CD4-positive, alpha-beta T cell treated with Interleukin-17A for 4 hours (primary cell): Measurements from ENCODE around the gene ATP1A2.
"Not testable (repeated sequence)": the region's sequence is repeated elsewhere in the genome, so short reads cannot be mapped to it uniquely, and the experiment has no call there.

Source experiments
- DNase-seq: peaks from one replicate; pipeline ENCODE4 v3.0.0-alpha.2; 2020; ENCODE audit warnings: mixed read lengths

ATP1A2 gene

GRCh38 chr1:160126342-160126741 is 10.8 kb downstream of the ATP1A2 start:
- not testable (repeated sequence) for DNase-seq

GRCh38 chr1:160127381-160127780 is 11.8 kb downstream of the ATP1A2 start:
- no peak for DNase-seq

GRCh38 chr1:160127865-160128523 is 12.4 kb downstream of the ATP1A2 start:
- DNase-seq: no peak

GRCh38 chr1:160128636-160129035 is 13.1 kb downstream of the ATP1A2 start:
- DNase-seq: no peak

- DNase-seq: no peak
These were observed 13.5 kb downstream of the ATP1A2 start for GRCh38 chr1:160129046-160129445.

- no peak for DNase-seq
These were observed 14.0 kb downstream of the ATP1A2 start for GRCh38 chr1:160129558-160129957.

GRCh38 chr1:160129966-160130365 is 14.4 kb downstream of the ATP1A2 start:
- no peak for DNase-seq

GRCh38 chr1:160130486-160130885 is 14.9 kb downstream of the ATP1A2 start:
- no peak for DNase-seq

- no peak for DNase-seq
These were observed 15.4 kb downstream of the ATP1A2 start for GRCh38 chr1:160130939-160131338.

GRCh38 chr1:160131803-160132565 is 16.4 kb downstream of the ATP1A2 start:
- no peak for DNase-seq

- DNase-seq: no peak
These were observed 18.6 kb downstream of the ATP1A2 start for GRCh38 chr1:160133990-160134770.

- DNase-seq: no peak
These were observed 19.4 kb downstream of the ATP1A2 start for GRCh38 chr1:160134791-160135572.

GRCh38 chr1:160136121-160136925 is 20.8 kb downstream of the ATP1A2 start:
- DNase-seq: no peak

- no peak for DNase-seq
These were observed 21.3 kb downstream of the ATP1A2 start for GRCh38 chr1:160136926-160137200.

- DNase-seq: no peak
These were observed 21.8 kb downstream of the ATP1A2 start for GRCh38 chr1:160137216-160137862.

GRCh38 chr1:160139840-160140239 is 24.3 kb downstream of the ATP1A2 start:
- no peak for DNase-seq

GRCh38 chr1:160143695-160144094 is 28.1 kb downstream of the ATP1A2 start:
- no peak for DNase-seq

- no peak for DNase-seq
These were observed 29.4 kb downstream of the ATP1A2 start for GRCh38 chr1:160144921-160145320.

GRCh38 chr1:160146107-160146506 is 30.5 kb downstream of the ATP1A2 start:
- DNase-seq: no peak

- no peak for DNase-seq
These were observed 32.6 kb downstream of the ATP1A2 start for GRCh38 chr1:160148121-160148520.

- DNase-seq: no peak
These were observed 33.7 kb downstream of the ATP1A2 start for GRCh38 chr1:160149233-160149632.

- DNase-seq: no peak
These were observed 34.2 kb downstream of the ATP1A2 start for GRCh38 chr1:160149716-160150115.
